Measurements from ENCODE around the gene SCAI.

The SCAI gene

GRCh38 chr9:125106285-125106893 lies 36.9 kb downstream of the SCAI start:
- no peaks in the 10 kb centered on the region for H3K4me1 ChIP-seq (ENCODE audit: insufficient read depth, poor library complexity, severe bottlenecking)
- H3K27ac ChIP-seq (ENCODE audit: poor library complexity, severe bottlenecking) = no peak overlapping the region
- no peak overlapping the region for H3K4me3 ChIP-seq (ENCODE audit: severe bottlenecking)
- no peak for TF ChIP-seq CTCF (IDR thresholded peaks at IDR 0.05; ENCODE audit: poor library complexity, severe bottlenecking)
- no peak for DNase-seq (ENCODE audit: low spot score)
- no peaks in the 10 kb centered on the region for H3K9me3 ChIP-seq (ENCODE audit: severe bottlenecking)
- no peaks in the 10 kb centered on the region for H3K36me3 ChIP-seq (ENCODE audit: low read depth)
- no peak for ATAC-seq (ENCODE audit: low read depth)
- H3K27me3 ChIP-seq (ENCODE audit: insufficient read depth, poor library complexity, severe bottlenecking) = no peaks in the 10 kb centered on the region

GRCh38 chr9:125103770-125104460 lies 39.4 kb downstream of the SCAI start:
- ATAC-seq (ENCODE audit: low read depth) = no peak
- no peaks in the 10 kb centered on the region for H3K4me1 ChIP-seq (ENCODE audit: insufficient read depth, poor library complexity, severe bottlenecking)
- DNase-seq (ENCODE audit: low spot score) = no peak
- no peaks in the 10 kb centered on the region for H3K36me3 ChIP-seq (ENCODE audit: low read depth)
- H3K4me3 ChIP-seq (ENCODE audit: severe bottlenecking) = no peak overlapping the region
- H3K9me3 ChIP-seq (ENCODE audit: severe bottlenecking) = no peaks in the 10 kb centered on the region
- TF ChIP-seq CTCF (IDR thresholded peaks at IDR 0.05; ENCODE audit: poor library complexity, severe bottlenecking) = no peak
- no peak overlapping the region for H3K27ac ChIP-seq (ENCODE audit: poor library complexity, severe bottlenecking)
- no peaks in the 10 kb centered on the region for H3K27me3 ChIP-seq (ENCODE audit: insufficient read depth, poor library complexity, severe bottlenecking)

GRCh38 chr9:125103021-125103420 lies 40.3 kb downstream of the SCAI start:
- Histone ChIP-seq H3K4me3 (ENCODE audit: severe bottlenecking) (no peak overlapping the region), H3K4me1 (ENCODE audit: insufficient read depth, poor library complexity, severe bottlenecking) (no peaks in the 10 kb centered on the region), H3K9me3 (ENCODE audit: severe bottlenecking) (no peaks in the 10 kb centered on the region), H3K27ac (ENCODE audit: poor library complexity, severe bottlenecking) (no peak overlapping the region), H3K36me3 (ENCODE audit: low read depth) (no peaks in the 10 kb centered on the region), H3K27me3 (ENCODE audit: insufficient read depth, poor library complexity, severe bottlenecking) (no peaks in the 10 kb centered on the region)
- no peak for DNase-seq (ENCODE audit: low spot score)
- no peak for TF ChIP-seq CTCF (IDR thresholded peaks at IDR 0.05; ENCODE audit: poor library complexity, severe bottlenecking)
- ATAC-seq (ENCODE audit: low read depth) = no peak

- H3K9me3 ChIP-seq (ENCODE audit: severe bottlenecking) = no peaks in the 10 kb centered on the region
- H3K36me3 ChIP-seq (ENCODE audit: low read depth) = no peaks in the 10 kb centered on the region
- H3K27me3 ChIP-seq (ENCODE audit: insufficient read depth, poor library complexity, severe bottlenecking) = no peaks in the 10 kb centered on the region
- no peak for DNase-seq (ENCODE audit: low spot score)
- ATAC-seq (ENCODE audit: low read depth) = no peak
- no peak overlapping the region for H3K4me3 ChIP-seq (ENCODE audit: severe bottlenecking)
- no peak for TF ChIP-seq CTCF (IDR thresholded peaks at IDR 0.05; ENCODE audit: poor library complexity, severe bottlenecking)
- no peak overlapping the region for H3K27ac ChIP-seq (ENCODE audit: poor library complexity, severe bottlenecking)
- H3K4me1 ChIP-seq (ENCODE audit: insufficient read depth, poor library complexity, severe bottlenecking) = no peaks in the 10 kb centered on the region
These were observed 42.5 kb downstream of the SCAI start for GRCh38 chr9:125100822-125101221.

GRCh38 chr9:125099816-125100215 lies 43.5 kb downstream of the SCAI start:
- Histone ChIP-seq H3K27ac (ENCODE audit: poor library complexity, severe bottlenecking) (no peak overlapping the region), H3K27me3 (ENCODE audit: insufficient read depth, poor library complexity, severe bottlenecking) (no peaks in the 10 kb centered on the region), H3K4me3 (ENCODE audit: severe bottlenecking) (no peak overlapping the region), H3K9me3 (ENCODE audit: severe bottlenecking) (no peaks in the 10 kb centered on the region), H3K36me3 (ENCODE audit: low read depth) (no peaks in the 10 kb centered on the region), H3K4me1 (ENCODE audit: insufficient read depth, poor library complexity, severe bottlenecking) (no peaks in the 10 kb centered on the region)
- no peak for DNase-seq (ENCODE audit: low spot score)
- no peak for ATAC-seq (ENCODE audit: low read depth)
- TF ChIP-seq CTCF (IDR thresholded peaks at IDR 0.05; ENCODE audit: poor library complexity, severe bottlenecking) = no peak

Data from RWPE2 (cell line).